OCI-LY3 (cell line): ENCODE data around the gene MYL12A.

Experiments
- H2AFZ ChIP-seq: fragments of 200-600, 300-600 bp; shearing (Covaris generic); 2 replicates; pipeline ENCODE4 v1.6.0; 2014; ENCODE audit warnings: antibody characterized with exemption, low read depth, low read length
- H3K27ac ChIP-seq: fragments of 200-600, 300-600 bp; sonication (generic); 2 replicates; pipeline ENCODE4 v1.5.1; 2014; ENCODE audit warnings: mild to moderate bottlenecking, low read length, moderate library complexity, mixed read lengths
- H3K27me3 ChIP-seq: fragments of 200-600, 300-600 bp; sonication (generic); 2 replicates; pipeline ENCODE4 v1.6.1; 2014; ENCODE audit warnings: low read depth, low read length, mixed read lengths
- H3K36me3 ChIP-seq: fragments of 200-600, 300-600 bp; sonication (generic); replicated peaks from 2 replicates; pipeline ENCODE3; 2014; ENCODE audit warnings: low read depth, low read length, mixed read lengths
- H3K4me1 ChIP-seq: fragments of 300-600, 200-600 bp; sonication (generic); 2 replicates; pipeline ENCODE4 v1.6.1; 2014; ENCODE audit warnings: low read length, mixed read lengths
- H3K4me2 ChIP-seq: fragments of 200-600, 300-600 bp; sonication (generic); 2 replicates; pipeline ENCODE4 v1.6.1; 2014; ENCODE audit warnings: low read length, mixed read lengths
- H3K4me3 ChIP-seq: fragments of 300-600, 200-600 bp; sonication (generic); 2 replicates; pipeline ENCODE4 v1.5.1; 2014; ENCODE audit warnings: antibody characterized with exemption, mild to moderate bottlenecking, low read length, moderate library complexity
- H3K79me2 ChIP-seq: fragments of 300-600, 200-600 bp; shearing (Covaris generic); 2 replicates; pipeline ENCODE4 v1.6.1; 2014; ENCODE audit warnings: mild to moderate bottlenecking, low read length, mixed read lengths
- H3K9ac ChIP-seq: fragments of 300-600, 200-600 bp; shearing (Covaris generic); 2 replicates; pipeline ENCODE4 v1.6.0; 2014; ENCODE audit warnings: mild to moderate bottlenecking, low read length, moderate library complexity
- H3K9me3 ChIP-seq: fragments of 200-600, 300-600 bp; shearing (Covaris generic); 2 replicates; pipeline ENCODE4 v1.6.1; 2014; ENCODE audit warnings: low read length, mixed read lengths; ENCODE audit not compliant: insufficient read depth
- H4K20me1 ChIP-seq: fragments of 200-600, 300-600 bp; sonication (generic); 2 replicates; pipeline ENCODE4 v1.6.1; 2016; ENCODE audit warnings: low read length, mixed read lengths; ENCODE audit not compliant: insufficient read depth
- EZH2phosphoT487 ChIP-seq: fragments of 200-600 bp; shearing (Covaris generic); IDR thresholded peaks from 2 replicates; pipeline ENCODE4 v1.6.1; 2018; ENCODE audit warnings: antibody characterized with exemption, mixed run types, low read depth
- TF ChIP-seq, protein P1 (sequence below): fragments of 200-600, 300-600 bp; sonication (generic); IDR thresholded peaks from 2 replicates; pipeline ENCODE4 v1.5.1; 2014; ENCODE audit warnings: antibody characterized with exemption, low read length, low read depth

Gene MYL12A

DNA sequence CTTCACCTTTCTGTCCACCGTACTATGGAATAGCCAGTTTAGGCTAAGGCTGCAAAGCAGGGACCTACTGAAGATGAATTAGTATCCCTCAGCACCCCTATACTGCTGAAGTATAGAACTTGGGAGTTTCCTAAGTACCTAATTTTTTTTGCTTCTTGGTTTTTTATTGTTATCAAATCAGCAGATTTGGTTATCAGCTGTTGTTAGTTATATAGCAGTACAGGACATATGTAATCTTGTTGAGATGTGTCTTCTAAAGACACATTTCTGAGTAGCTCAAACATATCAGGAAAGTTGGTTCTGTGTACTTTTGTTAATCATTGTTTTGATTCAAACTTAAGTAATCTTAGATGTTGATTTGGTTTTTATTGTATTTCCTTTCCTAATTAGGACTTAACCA lies 5.2 kb downstream of the MYL12A start:
- TF ChIP-seq, protein P1, sequence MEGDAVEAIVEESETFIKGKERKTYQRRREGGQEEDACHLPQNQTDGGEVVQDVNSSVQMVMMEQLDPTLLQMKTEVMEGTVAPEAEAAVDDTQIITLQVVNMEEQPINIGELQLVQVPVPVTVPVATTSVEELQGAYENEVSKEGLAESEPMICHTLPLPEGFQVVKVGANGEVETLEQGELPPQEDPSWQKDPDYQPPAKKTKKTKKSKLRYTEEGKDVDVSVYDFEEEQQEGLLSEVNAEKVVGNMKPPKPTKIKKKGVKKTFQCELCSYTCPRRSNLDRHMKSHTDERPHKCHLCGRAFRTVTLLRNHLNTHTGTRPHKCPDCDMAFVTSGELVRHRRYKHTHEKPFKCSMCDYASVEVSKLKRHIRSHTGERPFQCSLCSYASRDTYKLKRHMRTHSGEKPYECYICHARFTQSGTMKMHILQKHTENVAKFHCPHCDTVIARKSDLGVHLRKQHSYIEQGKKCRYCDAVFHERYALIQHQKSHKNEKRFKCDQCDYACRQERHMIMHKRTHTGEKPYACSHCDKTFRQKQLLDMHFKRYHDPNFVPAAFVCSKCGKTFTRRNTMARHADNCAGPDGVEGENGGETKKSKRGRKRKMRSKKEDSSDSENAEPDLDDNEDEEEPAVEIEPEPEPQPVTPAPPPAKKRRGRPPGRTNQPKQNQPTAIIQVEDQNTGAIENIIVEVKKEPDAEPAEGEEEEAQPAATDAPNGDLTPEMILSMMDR, result no peak
- no peak for TF ChIP-seq EZH2phosphoT487
- Histone ChIP-seq H3K4me1 (peaks cover 52% of the 10 kb centered on the region), H3K4me3 (no peak overlapping the region), H3K9me3 (no peaks in the 10 kb centered on the region), H2AFZ (no peak overlapping the region), H3K27me3 (no peaks in the 10 kb centered on the region), H3K79me2 (peaks cover 57% of the 10 kb centered on the region), H3K9ac (no peak overlapping the region), H3K4me2 (no peak overlapping the region), H3K27ac (no peak overlapping the region), H4K20me1 (peaks cover 51% of the 10 kb centered on the region), H3K36me3 (peaks cover 56% of the 10 kb centered on the region)

DNA sequence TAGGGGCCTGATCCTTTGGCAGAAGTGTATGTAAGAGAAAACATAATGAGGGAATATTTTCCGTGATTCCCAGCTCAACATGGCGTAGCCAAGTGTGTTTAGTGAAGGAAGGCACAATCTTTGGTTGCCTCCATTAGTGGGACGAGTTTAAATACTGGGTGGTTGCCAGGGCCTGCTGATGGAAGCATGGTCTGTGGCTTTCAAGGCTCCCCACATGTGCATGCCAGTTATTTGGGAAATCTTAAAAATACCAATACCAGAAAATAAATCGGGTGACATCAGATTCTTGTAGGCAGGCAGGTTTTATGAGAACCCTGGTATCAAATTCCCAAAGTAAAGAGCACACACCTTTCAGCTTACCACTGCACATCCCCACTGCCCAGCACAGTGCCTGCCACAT lies 7.1 kb downstream of the MYL12A start:
- Histone ChIP-seq H3K36me3 (peaks cover 65% of the 10 kb centered on the region), H3K27ac (no peak overlapping the region), H3K27me3 (no peaks in the 10 kb centered on the region), H3K79me2 (peaks cover 38% of the 10 kb centered on the region), H3K9ac (no peak overlapping the region), H3K4me2 (no peak overlapping the region), H3K4me3 (no peak overlapping the region), H3K4me1 (peaks cover 45% of the 10 kb centered on the region), H2AFZ (no peak overlapping the region), H3K9me3 (no peaks in the 10 kb centered on the region), H4K20me1 (peaks cover 42% of the 10 kb centered on the region)
- TF ChIP-seq, protein P1, result no peak
- TF ChIP-seq EZH2phosphoT487, result no peak

DNA sequence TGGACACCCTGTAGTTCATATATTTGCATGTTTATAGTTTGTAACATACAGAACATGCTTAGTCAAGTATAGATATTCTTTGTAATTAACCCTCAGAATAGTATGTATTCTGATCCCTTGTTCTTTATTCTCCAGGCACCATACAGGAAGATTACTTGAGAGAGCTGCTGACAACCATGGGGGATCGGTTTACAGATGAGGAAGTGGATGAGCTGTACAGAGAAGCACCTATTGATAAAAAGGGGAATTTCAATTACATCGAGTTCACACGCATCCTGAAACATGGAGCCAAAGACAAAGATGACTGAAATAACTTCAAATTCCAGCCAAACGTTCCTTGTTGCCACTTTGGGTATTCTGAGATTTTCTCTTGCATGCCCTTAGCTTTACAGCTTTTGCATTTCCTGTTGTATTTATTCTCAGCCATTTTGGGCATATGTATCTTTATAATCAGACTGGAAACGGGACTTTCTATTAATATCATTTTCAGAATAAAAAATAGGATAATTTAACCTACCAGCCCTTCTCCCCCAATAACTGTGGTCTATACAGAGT lies 8.1 kb downstream of the MYL12A start:
- Histone ChIP-seq H3K36me3 (peaks cover 63% of the 10 kb centered on the region), H3K27me3 (no peaks in the 10 kb centered on the region), H3K9ac (no peak overlapping the region), H3K4me3 (no peak overlapping the region), H3K4me1 (peaks cover 40% of the 10 kb centered on the region), H4K20me1 (peaks cover 33% of the 10 kb centered on the region), H2AFZ (no peak overlapping the region), H3K27ac (no peak overlapping the region), H3K4me2 (no peak overlapping the region), H3K9me3 (no peaks in the 10 kb centered on the region), H3K79me2 (peaks cover 29% of the 10 kb centered on the region)
- TF ChIP-seq EZH2phosphoT487, result no peak
- TF ChIP-seq, protein P1, result no peak

DNA sequence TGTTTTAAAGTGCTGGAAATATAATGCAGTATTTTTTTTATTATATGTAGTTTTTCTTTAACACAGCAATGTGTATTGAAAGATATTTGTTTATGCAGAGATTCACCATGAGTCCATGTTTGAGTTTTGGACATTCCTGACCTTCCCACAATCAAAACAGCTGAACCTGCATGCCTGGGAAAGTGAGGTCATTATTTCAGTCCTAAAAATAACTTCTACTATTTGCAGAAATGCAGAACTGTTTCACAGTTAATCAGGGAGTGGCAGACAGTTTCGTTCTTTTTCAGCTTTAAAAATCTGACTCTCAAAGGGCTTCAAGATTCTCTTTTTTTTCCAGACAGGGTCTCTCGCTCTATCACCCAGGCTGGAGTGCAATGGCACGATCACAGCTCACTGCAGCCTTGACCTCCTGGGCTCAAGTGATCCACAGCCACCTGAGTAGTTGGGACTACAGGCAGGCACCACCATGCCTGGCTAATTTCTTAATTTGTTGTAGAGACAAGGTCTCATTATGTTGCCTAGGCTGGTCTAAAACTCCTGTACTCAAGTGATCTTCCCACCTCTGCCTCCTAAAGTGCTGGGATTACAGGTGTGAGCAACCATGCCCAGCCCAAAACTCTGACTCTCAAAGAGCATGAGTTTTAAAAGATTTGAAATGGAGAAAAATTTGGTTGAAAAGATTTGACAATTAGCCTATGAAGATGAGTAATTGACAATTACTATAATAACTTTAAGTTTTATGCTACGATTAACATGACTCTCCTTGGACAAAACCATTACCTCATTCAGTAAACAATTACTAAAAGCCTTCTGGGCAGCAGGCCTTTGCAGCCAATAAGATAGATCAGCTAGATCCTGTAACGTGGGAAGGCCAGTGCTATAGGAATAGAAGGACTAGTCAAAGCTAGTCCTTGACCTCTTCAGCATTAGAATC lies 9.4 kb downstream of the MYL12A start:
- no peaks in the 10 kb centered on the region for H3K9me3 ChIP-seq
- peaks cover 36% of the 10 kb centered on the region for H3K4me1 ChIP-seq
- peaks cover 22% of the 10 kb centered on the region for H3K79me2 ChIP-seq
- peak overlapping the region; percentile 46 for H3K27ac ChIP-seq
- TF ChIP-seq EZH2phosphoT487, result no peak
- TF ChIP-seq, protein P1, result no peak
- peak overlapping the region; percentile 10; the same call in 1 of the 2 replicates for H3K4me2 ChIP-seq
- H4K20me1 ChIP-seq, result peaks cover 23% of the 10 kb centered on the region
- no peak overlapping the region for H3K9ac ChIP-seq
- no peak overlapping the region for H3K4me3 ChIP-seq
- H2AFZ ChIP-seq, result no peak overlapping the region
- H3K27me3 ChIP-seq, result no peaks in the 10 kb centered on the region
- H3K36me3 ChIP-seq, result peaks cover 61% of the 10 kb centered on the region
